PC-3 (cell line): ENCODE data around the gene CTNNA2. TPM values are rescaled to one million over a fixed set of nuclear protein-coding genes. Genes with fewer than 3 reads are reported as not detected.

ENCODE experiments used
- ATAC-seq: fragments of 200-7000 bp; cut with Tn5 transposase; 2 replicates; pipeline ENCODE4 v1.9.1; 2020; ENCODE audit warnings: mild to moderate bottlenecking, moderate library complexity
- BruUV-seq: library from RNA; stranded (reverse); fragments of 400-500 nt; replicated peaks from 2 replicates; lab custom pipeline; 2021; lab: Mats Ljungman, UMichigan
- CTCF ChIA-PET: fragments of 300-600 bp; sonication (Branson Sonifier 250); formaldehyde crosslinking; loops from one replicate; lab custom pipeline; 2022; ENCODE audit warnings: antibody characterized with exemption; lab: Charles Lee
- POLR2A ChIA-PET: fragments of 300-600 bp; sonication (Branson Sonifier 250); formaldehyde crosslinking; loops from one replicate; lab custom pipeline; 2022; ENCODE audit warnings: antibody characterized with exemption; ENCODE audit not compliant: unreplicated experiment; lab: Charles Lee
- DNase-seq: peaks from one replicate; pipeline ENCODE4 v3.0.0-alpha.2; 2015
- H2AFZ ChIP-seq: fragments of 300-600 bp; sonication (generic); 2 replicates; pipeline ENCODE4 v1.6.0; 2016; ENCODE audit warnings: antibody characterized with exemption, low read length
- H3F3A ChIP-seq: fragments of 300-600 bp; sonication (generic); one replicate; pipeline ENCODE4 v1.6.0; 2017; ENCODE audit warnings: antibody characterized with exemption, low read length, control low read depth, mild to moderate bottlenecking; ENCODE audit not compliant: unreplicated experiment
- H3K27ac ChIP-seq: fragments of 300-600 bp; sonication (generic); 2 replicates; pipeline ENCODE4 v1.5.1; 2016; ENCODE audit warnings: mild to moderate bottlenecking, low read length
- H3K27me3 ChIP-seq: fragments of 300-600 bp; sonication (generic); 2 replicates; pipeline ENCODE4 v1.6.1; 2016; ENCODE audit warnings: low read length, mixed read lengths
- H3K36me3 ChIP-seq: fragments of 300-600 bp; sonication (generic); 2 replicates; pipeline ENCODE4 v1.6.1; 2016; ENCODE audit warnings: low read depth, mixed run types, low read length, mixed read lengths
- H3K4me1 ChIP-seq: fragments of 300-600 bp; sonication (generic); 2 replicates; pipeline ENCODE4 v1.5.1; 2016; ENCODE audit warnings: low read length; ENCODE audit not compliant: insufficient read depth
- H3K4me2 ChIP-seq: fragments of 300-600 bp; sonication (generic); 2 replicates; pipeline ENCODE4 v1.6.0; 2016; ENCODE audit warnings: low read length
- H3K4me3 ChIP-seq: fragments of 300-600 bp; sonication (generic); 2 replicates; pipeline ENCODE4 v1.5.1; 2016; ENCODE audit warnings: mild to moderate bottlenecking, low read length, mixed read lengths
- H3K79me2 ChIP-seq: fragments of 300-600 bp; sonication (generic); 2 replicates; pipeline ENCODE4 v1.6.1; 2017; ENCODE audit warnings: low read length, mixed read lengths
- H3K9ac ChIP-seq: fragments of 300-600 bp; sonication (generic); 2 replicates; pipeline ENCODE4 v1.6.0; 2016; ENCODE audit warnings: mild to moderate bottlenecking, low read length
- H3K9me2 ChIP-seq: fragments of 300-600 bp; sonication (generic); replicated peaks from 2 replicates; pipeline ENCODE4 v1.6.1; 2016; ENCODE audit warnings: mixed run types, low read length, mixed read lengths
- H3K9me3 ChIP-seq: fragments of 300-600 bp; sonication (generic); 2 replicates; pipeline ENCODE4 v1.6.1; 2016; ENCODE audit warnings: low read length, mixed read lengths
- H4K20me1 ChIP-seq: fragments of 300-600 bp; sonication (generic); 2 replicates; pipeline ENCODE4 v1.6.1; 2016; ENCODE audit warnings: low read length, mixed read lengths
- CTCF ChIP-seq: fragments of 300-600 bp; sonication (generic); conservative IDR thresholded peaks from 2 replicates; pipeline ENCODE4 v1.5.1; 2017; ENCODE audit warnings: antibody characterized with exemption, low read depth, mild to moderate bottlenecking, low read length
- EZH2 ChIP-seq: fragments of 300-600 bp; sonication (generic); IDR thresholded peaks from one replicate; pipeline ENCODE4 v1.6.1; 2017; ENCODE audit warnings: antibody characterized with exemption, mild to moderate bottlenecking, low read length; ENCODE audit not compliant: unreplicated experiment
- EZH2phosphoT487 ChIP-seq: fragments of 300-600 bp; sonication (generic); IDR thresholded peaks from 2 replicates; pipeline ENCODE4 v1.6.1; 2018; ENCODE audit warnings: mild to moderate bottlenecking, antibody characterized with exemption, low read length, borderline replicate concordance
- intact Hi-C: fragments of 100-400 bp; cut with micrococcal nuclease; formaldehyde crosslinking; loops from 2 replicates; pipeline ENCODE4 v1.9.0; 2023
- total RNA-seq: library from RNA; depleted of rRNA; stranded (reverse); fragments of >200 nt; gene quantifications from 2 replicates; pipeline ENCODE4 v1.2.3, GENCODE V29; 2014

CTNNA2 gene
- total RNA-seq, 1 experiment from 2014 or later = not detected

- no TSS peak for BruUV-seq
- H3K9me3 ChIP-seq = no peaks in the 10 kb centered on the region; the same call in 1 of the 2 replicates
- no peaks in the 10 kb centered on the region for H3K27me3 ChIP-seq
- no peak overlapping the region for H3K4me3 ChIP-seq
- ChIA-PET CTCF (no interaction called here), POLR2A (no interaction called here)
- no peaks in the 10 kb centered on the region for H4K20me1 ChIP-seq
- ATAC-seq = no peak
- H3K36me3 ChIP-seq = no peaks in the 10 kb centered on the region
- H3K4me2 ChIP-seq = no peak overlapping the region
- TF ChIP-seq EZH2phosphoT487 (no peak), EZH2 (no peak), CTCF (no peak)
- H3K27ac ChIP-seq = no peak overlapping the region
- no peaks in the 10 kb centered on the region for H3K9me2 ChIP-seq
- intact Hi-C loops = no loop called here
- H3K4me1 ChIP-seq = no peaks in the 10 kb centered on the region
- no peaks in the 10 kb centered on the region for H3K79me2 ChIP-seq
- no peak overlapping the region for H3K9ac ChIP-seq
- no peaks in the 10 kb centered on the region for H3F3A ChIP-seq
- H2AFZ ChIP-seq = no peak overlapping the region
- DNase-seq = no peak
Observed at GRCh38 chr2:79996709-79997108, 483.9 kb downstream of the CTNNA2 start.

GRCh38 chr2:80001701-80002101 lies 488.9 kb downstream of the CTNNA2 start:
- ChIA-PET CTCF (no interaction called here), POLR2A (no interaction called here)
- Histone ChIP-seq H3K4me2 (no peak overlapping the region), H3K4me3 (no peak overlapping the region), H3K27ac (no peak overlapping the region), H3K9me3 (no peaks in the 10 kb centered on the region), H3K9me2 (no peaks in the 10 kb centered on the region), H3K4me1 (no peaks in the 10 kb centered on the region), H3K9ac (no peak overlapping the region), H3K27me3 (no peaks in the 10 kb centered on the region), H2AFZ (no peak overlapping the region), H4K20me1 (no peaks in the 10 kb centered on the region), H3K36me3 (no peaks in the 10 kb centered on the region), H3K79me2 (no peaks in the 10 kb centered on the region), H3F3A (no peaks in the 10 kb centered on the region)
- ATAC-seq = no peak
- no peak for DNase-seq
- no TSS peak for BruUV-seq
- intact Hi-C loops = no loop called here
- TF ChIP-seq EZH2 (no peak), EZH2phosphoT487 (no peak), CTCF (no peak)

- Histone ChIP-seq H3K79me2 (no peaks in the 10 kb centered on the region), H3F3A (no peaks in the 10 kb centered on the region), H3K9me2 (no peaks in the 10 kb centered on the region), H3K4me1 (no peaks in the 10 kb centered on the region), H4K20me1 (no peaks in the 10 kb centered on the region), H2AFZ (no peak overlapping the region), H3K27ac (no peak overlapping the region), H3K4me3 (no peak overlapping the region), H3K9ac (no peak overlapping the region), H3K4me2 (no peak overlapping the region), H3K9me3 (no peaks in the 10 kb centered on the region), H3K36me3 (no peaks in the 10 kb centered on the region), H3K27me3 (no peaks in the 10 kb centered on the region)
- DNase-seq = no peak
- no TSS peak for BruUV-seq
- CTCF ChIA-PET = no interaction called here
- intact Hi-C loops = no loop called here
- POLR2A ChIA-PET = no interaction called here
- TF ChIP-seq EZH2phosphoT487 = no peak
- no peak for TF ChIP-seq CTCF
- TF ChIP-seq EZH2 = no peak
- no peak for ATAC-seq
Observed at GRCh38 chr2:80002112-80002511, 489.3 kb downstream of the CTNNA2 start.
